ENCODE data around the gene GNE. TPM values are rescaled to one million over a fixed set of nuclear protein-coding genes. Genes with fewer than 3 reads are reported as not detected.
"Not testable (repeated sequence)": the region's sequence is repeated elsewhere in the genome, so short reads cannot be mapped to it uniquely, and the experiment has no call there.

Gene GNE
- total RNA-seq, 4 donors from 2014 or later: 28.5 to 42.1 (median 35.4) TPM

- TF ChIP-seq, protein P1, sequence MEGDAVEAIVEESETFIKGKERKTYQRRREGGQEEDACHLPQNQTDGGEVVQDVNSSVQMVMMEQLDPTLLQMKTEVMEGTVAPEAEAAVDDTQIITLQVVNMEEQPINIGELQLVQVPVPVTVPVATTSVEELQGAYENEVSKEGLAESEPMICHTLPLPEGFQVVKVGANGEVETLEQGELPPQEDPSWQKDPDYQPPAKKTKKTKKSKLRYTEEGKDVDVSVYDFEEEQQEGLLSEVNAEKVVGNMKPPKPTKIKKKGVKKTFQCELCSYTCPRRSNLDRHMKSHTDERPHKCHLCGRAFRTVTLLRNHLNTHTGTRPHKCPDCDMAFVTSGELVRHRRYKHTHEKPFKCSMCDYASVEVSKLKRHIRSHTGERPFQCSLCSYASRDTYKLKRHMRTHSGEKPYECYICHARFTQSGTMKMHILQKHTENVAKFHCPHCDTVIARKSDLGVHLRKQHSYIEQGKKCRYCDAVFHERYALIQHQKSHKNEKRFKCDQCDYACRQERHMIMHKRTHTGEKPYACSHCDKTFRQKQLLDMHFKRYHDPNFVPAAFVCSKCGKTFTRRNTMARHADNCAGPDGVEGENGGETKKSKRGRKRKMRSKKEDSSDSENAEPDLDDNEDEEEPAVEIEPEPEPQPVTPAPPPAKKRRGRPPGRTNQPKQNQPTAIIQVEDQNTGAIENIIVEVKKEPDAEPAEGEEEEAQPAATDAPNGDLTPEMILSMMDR (IDR thresholded peaks at IDR 0.05): no peak
- ATAC-seq (ENCODE audit: low FRiP score) (no peak), DNase-seq (ENCODE audit: low spot score) (no peak)
Measured at GRCh38 chr9:36245906-36246305, 12.3 kb downstream of the GNE start.

DNA sequence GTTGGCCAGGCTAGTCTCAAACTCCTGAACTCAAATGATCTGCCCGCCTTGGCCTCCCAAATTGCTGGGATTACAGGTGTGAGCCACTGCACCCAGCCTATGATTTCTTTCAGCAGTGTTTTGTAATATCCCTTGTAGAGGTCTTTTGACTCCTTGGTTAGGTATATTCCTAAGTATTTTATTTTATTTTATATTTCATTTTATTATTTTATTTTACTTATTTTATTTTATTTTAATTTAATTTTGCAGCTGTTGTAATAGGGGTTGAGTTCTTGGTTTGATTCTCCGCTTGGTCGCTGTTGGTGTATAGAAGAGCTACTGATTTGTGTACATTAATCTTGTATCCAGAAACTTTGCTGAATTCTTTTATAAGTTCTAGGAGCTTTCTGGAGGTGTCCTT lies 18.6 kb downstream of the GNE start:
- DNase-seq (ENCODE audit: low spot score); ATAC-seq (ENCODE audit: low FRiP score): not testable (repeated sequence)

- not testable (repeated sequence) for DNase-seq (ENCODE audit: low spot score); ATAC-seq (ENCODE audit: low FRiP score)
Measured at GRCh38 chr9:36239205-36239604, 19.0 kb downstream of the GNE start.

- TF ChIP-seq, protein P1 (IDR thresholded peaks at IDR 0.05): no peak
- ATAC-seq (ENCODE audit: low FRiP score) (no peak), DNase-seq (ENCODE audit: low spot score) (no peak)
Measured at GRCh38 chr9:36237230-36237629, 21.0 kb downstream of the GNE start.

- ATAC-seq (ENCODE audit: low FRiP score): no peak
- no peak for DNase-seq (ENCODE audit: low spot score)
- TF ChIP-seq, protein P1 (IDR thresholded peaks at IDR 0.05): no peak
Measured at GRCh38 chr9:36222449-36222848, 35.8 kb downstream of the GNE start.

- TF ChIP-seq, protein P1 (IDR thresholded peaks at IDR 0.05): no peak
- DNase-seq (ENCODE audit: low spot score): no peak
- no peak for ATAC-seq (ENCODE audit: low FRiP score)
Measured at GRCh38 chr9:36221667-36222066, 36.6 kb downstream of the GNE start.

GRCh38 chr9:36218411-36218901 lies 39.8 kb downstream of the GNE start:
- DNase-seq (ENCODE audit: low spot score): no peak
- TF ChIP-seq, protein P1 (IDR thresholded peaks at IDR 0.05): no peak
- ATAC-seq (ENCODE audit: low FRiP score): no peak

DNA sequence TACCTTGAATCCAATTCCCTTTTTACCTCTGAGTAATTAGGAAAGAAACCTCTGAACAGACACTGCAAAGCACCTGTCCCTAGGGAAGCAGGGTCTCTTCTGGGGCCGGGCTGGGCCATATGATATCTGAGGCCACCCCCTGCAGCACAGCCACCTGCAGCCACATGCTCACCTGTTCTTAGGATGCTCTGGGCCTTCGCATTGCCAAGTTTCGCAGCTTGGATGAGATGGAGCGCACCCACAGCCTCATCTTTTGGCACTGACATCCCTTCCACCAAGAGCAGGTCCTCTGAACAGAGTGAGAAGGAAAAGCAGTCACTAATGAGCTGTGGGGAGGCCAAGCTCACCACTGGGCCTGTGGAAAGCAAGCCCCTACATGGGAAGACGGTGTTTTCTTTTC lies 40.2 kb downstream of the GNE start:
- ATAC-seq (ENCODE audit: low FRiP score) (no peak), DNase-seq (ENCODE audit: low spot score) (no peak)
- TF ChIP-seq, protein P1 (IDR thresholded peaks at IDR 0.05): no peak
